ENCODE measurements around the gene ADAMTS12.

ADAMTS12 gene

GRCh38 chr5:33891788-33892619, at the start of gene ADAMTS12:
ADAMTS12 (minus strand) TSS chr5:33891990; CDS start chr5:33891856, 134 bp downstream.
- no peak for TF ChIP-seq CTCF (IDR thresholded peaks at IDR 0.05; ENCODE audit: low read depth, low read length)
- H3K4me3 ChIP-seq (ENCODE audit: low read depth, low read length) = peak within 1 kb of the TSS; percentile 78

GRCh38 chr5:33941090-33941489, 49.3 kb upstream of the ADAMTS12 start:
- no peak overlapping the region for H3K4me3 ChIP-seq (ENCODE audit: low read depth, low read length)
- no peak for TF ChIP-seq CTCF (IDR thresholded peaks at IDR 0.05; ENCODE audit: low read depth, low read length)

GRCh38 chr5:33939556-33940262, 47.9 kb upstream of the ADAMTS12 start:
- no peak overlapping the region for H3K4me3 ChIP-seq (ENCODE audit: low read depth, low read length)
- TF ChIP-seq CTCF (IDR thresholded peaks at IDR 0.05; ENCODE audit: low read depth, low read length) = no peak

GRCh38 chr5:33938881-33939280, 47.1 kb upstream of the ADAMTS12 start:
- H3K4me3 ChIP-seq (ENCODE audit: low read depth, low read length) = no peak overlapping the region
- no peak for TF ChIP-seq CTCF (IDR thresholded peaks at IDR 0.05; ENCODE audit: low read depth, low read length)

GRCh38 chr5:33938507-33938796, 46.7 kb upstream of the ADAMTS12 start:
- H3K4me3 ChIP-seq (ENCODE audit: low read depth, low read length) = no peak overlapping the region
- no peak for TF ChIP-seq CTCF (IDR thresholded peaks at IDR 0.05; ENCODE audit: low read depth, low read length)

- no peak for TF ChIP-seq CTCF (IDR thresholded peaks at IDR 0.05; ENCODE audit: low read depth, low read length)
Observed at GRCh38 chr5:33937707-33938506, 46.1 kb upstream of the ADAMTS12 start.

More at GRCh38 chr5:33937707-33938506, 46.1 kb upstream of the ADAMTS12 start:
- H3K4me3 ChIP-seq (ENCODE audit: low read depth, low read length) = no peak overlapping the region
